Skin epidermis (tissue), 12 donors: ENCODE results near the gene PRR36.
A peak's percentile ranks its signal among the peaks of the same experiment; 100 is the strongest.

ENCODE experiments used
- H3K27ac ChIP-seq, 21 experiments: fragments of 200-600 bp; sonication (generic) in 11 of 21; one replicate each; pipeline ENCODE4 v1.5.0; 2020; ENCODE audit warnings: mild to moderate bottlenecking in 3 of 21, inconsistent platforms in 2 of 21, moderate library complexity in 2 of 21
- H3K4me3 ChIP-seq, 7 experiments: fragments of 200-600 bp; sonication (generic) in 2 of 7; one replicate each; pipeline ENCODE4 v1.5.0; 2020; ENCODE audit warnings: inconsistent platforms in 2 of 7, mild to moderate bottlenecking in 2 of 7, moderate library complexity in 1 of 7

The PRR36 gene

DNA sequence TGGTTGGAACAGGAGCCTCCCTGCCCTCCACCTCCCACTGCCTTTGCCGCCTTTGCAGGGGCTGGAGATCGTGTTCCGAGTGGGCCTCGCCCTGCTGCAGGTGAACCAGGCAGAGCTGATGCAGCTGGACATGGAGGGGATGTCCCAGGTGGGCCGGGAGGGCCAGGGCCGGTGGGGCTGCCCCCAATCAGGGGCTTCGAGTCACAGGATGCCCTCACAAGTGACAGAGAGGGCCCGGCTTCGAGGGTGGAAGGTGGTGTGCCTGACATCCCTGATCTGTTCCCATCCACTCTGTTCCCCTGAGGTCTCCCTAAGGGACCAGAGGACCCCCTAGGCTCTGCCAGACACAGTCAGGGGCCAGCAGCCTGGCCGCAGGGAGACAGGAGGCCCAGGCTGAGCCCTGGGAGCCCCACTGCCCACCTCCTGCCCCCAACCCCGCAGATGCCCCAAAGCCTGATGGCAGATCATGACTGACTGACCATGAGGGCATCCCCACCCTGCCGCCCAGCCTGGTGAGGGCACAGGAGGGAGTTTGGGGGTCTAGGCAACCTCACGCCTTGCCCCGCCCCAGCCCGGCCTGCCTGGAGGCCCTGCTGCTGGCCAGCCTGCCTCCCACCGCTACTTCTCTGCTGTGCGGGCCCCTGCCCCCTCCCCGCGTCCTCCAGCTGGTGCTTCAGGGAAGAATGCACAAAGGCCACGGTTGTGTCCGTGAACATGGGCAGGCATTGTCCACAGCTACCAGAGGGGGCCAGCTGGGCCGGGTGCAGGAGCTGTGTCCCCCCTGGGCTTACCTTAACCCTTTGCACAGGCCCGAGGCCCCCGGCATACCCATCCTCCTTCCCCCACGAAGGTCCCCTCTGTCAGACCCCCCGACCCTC lies 22.3 kb downstream of the PRR36 start:
- H3K4me3 ChIP-seq: no peak overlapping the region
- H3K27ac ChIP-seq: no peak overlapping the region

DNA sequence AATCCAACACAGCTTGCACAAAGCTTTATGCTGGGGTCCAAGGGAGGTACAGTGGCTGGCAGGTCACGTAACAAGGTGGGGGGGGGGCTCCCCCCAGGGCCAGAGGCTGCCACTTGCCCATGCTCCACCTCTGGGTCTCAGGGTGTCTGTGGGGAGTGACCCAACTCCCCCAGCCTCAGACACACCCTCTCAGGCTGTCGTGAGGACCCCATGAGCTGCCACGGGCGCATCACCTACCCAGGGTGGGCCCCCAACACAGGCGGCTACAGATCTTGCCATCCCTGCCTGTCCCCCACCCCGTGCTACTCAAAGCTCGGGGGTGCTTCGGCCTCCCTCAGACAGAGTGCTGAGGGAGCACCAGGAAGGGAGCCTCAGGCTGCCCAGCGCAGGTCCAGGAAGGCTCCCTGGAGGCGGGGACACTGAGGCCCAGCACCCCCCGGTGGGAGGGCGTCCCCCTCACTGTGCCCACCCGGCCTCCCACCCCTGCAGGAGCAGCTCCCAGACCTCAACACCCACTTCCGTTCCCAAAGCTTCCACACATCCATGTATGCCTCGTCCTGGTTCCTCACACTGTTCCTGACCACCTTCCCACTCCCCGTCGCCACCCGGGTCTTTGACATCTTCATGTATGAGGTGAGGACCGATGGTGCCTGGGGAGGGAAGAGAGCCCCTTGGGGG lies 23.1 kb downstream of the PRR36 start:
- no peak overlapping the region for H3K4me3 ChIP-seq
- no peak overlapping the region for H3K27ac ChIP-seq

DNA sequence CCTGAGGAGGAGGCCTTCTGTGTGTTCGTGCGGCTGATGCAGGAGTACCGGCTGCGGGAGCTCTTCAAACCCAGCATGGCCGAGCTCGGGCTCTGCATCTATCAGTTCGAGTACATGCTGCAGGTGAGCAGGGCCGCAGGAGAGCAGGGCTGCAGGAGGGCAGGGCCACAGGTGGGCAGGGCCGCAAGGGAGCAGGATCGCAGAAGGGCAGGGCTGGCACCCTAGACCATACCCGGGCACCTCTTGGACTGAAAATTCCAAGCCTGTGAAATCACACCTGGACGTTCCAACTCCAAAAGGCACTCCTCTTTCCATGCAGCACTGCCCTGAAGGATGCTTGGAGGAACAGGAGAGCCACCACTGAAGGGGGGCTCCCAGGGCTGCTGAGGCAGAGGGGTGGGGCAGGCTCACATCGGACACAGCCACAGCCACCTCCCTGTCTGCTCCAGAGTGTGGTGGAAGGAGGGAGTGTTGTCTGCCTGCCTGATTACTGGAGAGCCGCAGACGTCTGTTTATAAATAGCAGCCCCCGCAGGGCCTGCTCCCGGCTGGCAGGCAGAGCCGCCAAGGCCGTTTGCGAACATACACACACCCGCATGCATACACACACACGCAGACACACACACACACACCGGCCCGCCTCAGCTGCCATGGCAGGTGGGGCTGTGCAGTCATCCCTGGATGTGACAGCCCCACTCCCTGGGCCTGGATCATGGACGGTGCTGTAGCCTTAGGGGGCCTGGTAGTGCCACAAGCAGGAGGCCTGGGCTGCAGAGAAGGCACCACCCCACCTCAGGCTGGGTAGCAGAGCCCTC lies 24.0 kb downstream of the PRR36 start:
- Histone ChIP-seq H3K4me3 (no peak overlapping the region), H3K27ac (no peak overlapping the region)

DNA sequence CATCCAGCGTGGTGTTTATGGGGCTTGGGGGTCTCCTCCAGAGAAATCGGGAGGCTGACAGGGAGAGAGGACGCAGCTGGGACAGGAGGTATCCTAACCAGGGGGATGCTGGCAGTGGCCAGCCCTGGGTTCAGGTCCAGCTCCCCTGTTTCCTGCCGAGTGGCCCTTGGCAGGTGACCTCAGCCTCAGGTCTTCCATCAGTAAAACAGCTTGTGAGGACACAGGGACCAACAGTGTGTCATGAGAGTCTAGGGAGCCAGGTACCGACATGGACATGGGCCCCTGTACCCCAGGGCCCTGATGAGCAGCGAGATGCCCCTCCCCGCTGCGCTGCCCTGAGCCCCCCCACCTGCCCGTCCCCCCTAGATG lies 24.6 kb downstream of the PRR36 start:
- Histone ChIP-seq H3K4me3 (no peak overlapping the region), H3K27ac (no peak overlapping the region)

DNA sequence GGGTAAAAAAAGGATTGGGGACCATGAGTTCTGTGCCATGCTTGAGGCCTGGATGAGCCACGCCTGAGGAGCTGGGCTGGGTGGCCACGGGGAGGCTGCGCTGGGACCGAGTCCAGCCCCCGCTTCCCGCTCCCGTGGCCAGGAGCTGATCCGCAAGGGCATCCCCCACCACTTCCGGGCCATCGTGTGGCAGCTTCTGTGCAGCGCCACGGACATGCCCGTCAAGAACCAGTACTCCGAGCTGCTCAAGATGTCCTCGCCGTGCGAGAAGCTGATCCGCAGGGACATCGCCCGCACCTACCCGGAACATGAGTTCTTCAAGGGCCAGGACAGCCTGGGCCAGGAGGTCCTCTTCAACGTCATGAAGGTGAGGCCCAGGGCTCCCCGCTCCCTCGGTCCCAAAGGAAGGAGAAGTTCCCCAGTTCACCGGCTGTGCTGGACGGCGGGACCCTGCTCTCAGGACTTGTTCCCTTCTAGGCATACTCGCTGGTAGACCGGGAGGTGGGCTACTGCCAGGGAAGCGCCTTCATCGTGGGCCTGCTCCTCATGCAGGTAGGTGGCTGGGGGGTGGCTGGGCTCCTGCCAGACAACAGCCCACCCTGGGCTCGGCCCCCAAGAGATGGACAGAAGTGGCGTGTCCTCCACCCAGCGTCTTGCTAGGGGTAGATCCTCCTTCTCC lies 25.3 kb downstream of the PRR36 start:
- H3K4me3 ChIP-seq: no peak overlapping the region
- no peak overlapping the region for H3K27ac ChIP-seq

DNA sequence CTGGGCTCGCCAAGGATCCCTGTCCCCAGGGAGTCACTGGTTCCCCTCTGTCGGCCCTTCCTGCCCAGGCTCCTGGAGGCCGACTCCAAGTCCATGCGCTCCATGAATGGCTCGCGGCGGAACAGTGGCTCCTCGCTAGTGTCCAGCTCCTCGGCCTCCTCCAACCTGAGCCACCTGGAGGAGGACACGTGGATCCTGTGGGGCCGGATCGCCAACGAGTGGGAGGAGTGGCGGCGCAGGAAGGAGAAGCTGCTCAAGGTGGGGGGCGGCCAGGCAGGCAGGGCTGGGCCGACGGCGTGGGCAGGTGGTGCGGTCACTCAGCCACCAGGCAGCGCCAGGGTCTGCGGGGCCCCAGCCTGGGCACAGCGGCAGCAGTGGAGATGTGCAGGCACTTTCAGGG lies 26.5 kb downstream of the PRR36 start:
- Histone ChIP-seq H3K27ac (no peak overlapping the region), H3K4me3 (no peak overlapping the region)

DNA sequence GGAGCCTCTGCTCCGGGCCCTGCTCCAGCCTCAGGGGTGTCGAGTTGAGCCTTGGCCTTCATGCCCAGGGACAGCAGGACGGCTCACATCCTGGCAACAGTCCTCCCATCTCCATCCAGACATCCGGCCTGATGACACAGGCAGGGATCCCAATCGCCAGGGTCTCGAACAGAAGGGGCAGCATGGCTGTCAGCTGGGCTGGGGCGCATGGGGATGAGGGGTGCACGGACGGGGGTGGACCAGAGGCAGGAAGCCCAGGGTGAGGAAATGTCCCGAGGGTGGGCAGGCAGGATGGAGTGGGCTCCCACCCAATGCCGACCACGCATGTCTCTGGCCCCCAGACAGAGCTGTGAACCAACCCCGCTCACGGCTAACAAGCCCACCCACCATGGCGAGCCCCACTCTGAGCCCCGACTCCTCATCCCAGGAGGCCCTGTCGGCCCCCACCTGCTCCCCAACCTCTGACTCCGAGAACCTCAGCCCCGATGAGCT lies 28.0 kb downstream of the PRR36 start:
- no peak overlapping the region for H3K27ac ChIP-seq
- no peak overlapping the region for H3K4me3 ChIP-seq

DNA sequence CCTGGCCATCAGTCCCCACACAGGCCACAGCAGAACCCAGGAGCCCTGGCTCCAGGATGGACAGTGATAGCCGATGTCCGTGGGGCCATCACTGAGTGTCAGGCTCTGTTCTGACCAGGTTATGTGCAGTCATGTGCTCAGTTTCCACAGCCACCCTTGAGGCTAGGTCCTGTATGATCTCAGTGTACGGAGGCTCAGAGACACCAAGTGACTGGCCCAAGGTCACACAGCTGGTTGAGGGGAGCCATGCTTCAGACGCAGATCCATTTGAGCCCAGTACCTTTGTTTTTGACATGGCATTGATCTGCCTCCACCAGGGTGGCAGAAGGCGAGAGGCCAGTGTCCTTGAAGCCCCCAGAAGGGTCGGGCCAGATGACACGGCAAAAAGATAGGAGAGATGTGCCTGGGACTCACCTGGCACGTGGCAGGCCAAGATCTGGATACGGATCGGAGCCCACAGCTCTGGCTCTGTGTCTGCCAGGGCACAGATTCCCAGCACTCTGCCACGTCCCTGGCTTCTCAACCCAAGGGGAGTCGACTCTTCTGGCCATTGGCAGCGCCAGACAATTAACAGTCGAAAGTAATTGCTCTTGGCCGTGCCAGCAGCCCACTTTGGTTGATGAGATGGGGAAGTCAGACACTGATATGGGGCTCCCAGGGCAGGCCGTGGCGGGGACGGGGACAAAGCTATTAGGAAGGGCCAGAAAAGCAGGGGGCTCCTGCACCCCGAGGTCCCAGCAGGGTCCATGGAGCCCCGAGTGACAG lies 28.6 kb downstream of the PRR36 start:
- Histone ChIP-seq H3K27ac (no peak overlapping the region), H3K4me3 (no peak overlapping the region)

DNA sequence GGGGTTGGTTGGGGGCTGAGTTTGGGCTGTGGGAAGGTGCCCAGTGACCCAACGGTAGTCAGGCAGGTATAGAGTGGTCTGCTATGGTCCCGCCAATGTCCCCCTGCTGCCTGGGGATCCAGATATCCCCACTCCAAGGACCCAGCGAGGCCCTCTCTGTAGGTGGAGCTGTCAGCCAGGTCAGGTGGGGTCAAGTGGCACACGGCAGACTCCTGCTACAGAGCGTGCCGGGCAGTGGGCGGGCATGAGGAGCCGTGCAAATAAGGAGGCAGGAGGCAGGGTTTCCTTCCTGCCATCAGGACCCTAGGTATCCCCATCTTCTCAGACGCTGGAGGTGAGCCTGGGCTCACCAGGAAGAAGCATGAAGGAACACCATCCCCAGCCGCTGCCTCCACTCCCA lies 29.2 kb downstream of the PRR36 start:
- no peak overlapping the region for H3K27ac ChIP-seq
- H3K4me3 ChIP-seq: no peak overlapping the region

DNA sequence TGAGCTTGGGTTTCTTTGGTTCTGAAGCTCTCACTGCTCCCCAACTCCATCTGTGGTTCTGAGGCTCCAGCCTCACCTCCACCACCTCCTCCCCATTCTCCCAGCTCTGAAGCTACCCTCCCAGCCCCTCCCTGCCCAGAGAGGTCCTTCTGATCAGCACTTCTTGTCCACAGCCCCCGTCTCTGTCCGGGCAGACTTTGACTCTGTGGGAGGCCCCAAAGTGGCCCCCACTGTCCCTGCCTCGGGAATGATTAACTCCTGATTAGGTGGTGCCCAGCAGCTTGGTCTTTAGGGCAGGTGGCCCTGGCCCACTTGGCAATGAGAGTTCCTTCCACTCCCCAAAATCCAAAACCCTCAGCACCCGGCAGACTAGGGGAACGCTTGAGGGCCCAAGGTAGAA lies 29.8 kb downstream of the PRR36 start:
- Histone ChIP-seq H3K27ac (no peak overlapping the region), H3K4me3 (no peak overlapping the region)

DNA sequence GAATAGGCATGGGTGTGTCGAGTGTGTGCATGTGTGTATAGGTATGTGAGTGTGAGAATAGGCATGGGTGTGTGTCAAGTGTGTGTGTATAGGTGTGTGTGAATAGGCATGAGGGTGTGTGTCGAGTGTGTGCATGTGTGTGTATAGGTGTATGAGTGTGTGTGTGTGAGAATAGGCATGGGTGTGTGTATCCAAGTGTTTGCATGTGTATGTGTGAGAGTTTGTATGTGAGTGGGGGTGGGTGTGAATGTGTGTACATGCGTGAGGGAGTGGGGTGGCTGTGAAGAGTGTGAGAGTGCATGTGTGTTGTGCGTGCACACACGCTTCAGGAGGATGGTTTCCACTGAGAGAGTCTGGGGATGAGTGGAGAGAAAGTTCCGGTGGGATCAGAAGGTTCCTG lies 30.7 kb downstream of the PRR36 start:
- Histone ChIP-seq H3K4me3 (no peak overlapping the region), H3K27ac (no peak overlapping the region)

DNA sequence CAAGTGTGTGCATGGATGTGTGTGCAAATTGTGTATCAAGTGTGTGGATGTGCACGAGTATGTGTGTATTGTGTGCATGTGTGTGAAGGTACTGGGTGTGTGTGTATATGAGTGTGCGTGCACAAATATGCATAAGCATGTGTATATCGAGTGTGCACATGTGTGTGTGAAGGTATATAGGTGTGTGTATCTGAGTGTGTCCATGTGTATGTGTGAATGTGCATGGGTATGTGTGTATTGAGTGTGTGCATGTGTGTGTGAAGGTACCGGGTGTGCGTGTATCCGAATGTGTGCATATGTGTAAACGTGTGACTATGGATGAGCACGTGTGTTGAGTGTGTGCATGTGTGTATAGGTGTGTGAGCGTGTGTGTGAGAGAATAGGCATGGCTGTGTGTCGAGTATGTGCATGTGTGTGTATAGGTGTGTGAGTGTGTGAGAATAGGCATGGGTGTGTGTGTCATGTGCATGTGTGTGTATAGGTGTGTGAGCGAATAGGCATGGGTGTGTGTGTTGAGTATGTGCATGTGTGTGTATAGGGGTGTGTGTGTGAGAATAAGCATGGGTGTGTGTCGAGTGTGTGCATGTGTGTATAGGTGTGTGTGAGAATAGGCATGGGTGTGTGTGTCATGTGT lies 31.4 kb downstream of the PRR36 start:
- Histone ChIP-seq H3K27ac (no peak overlapping the region), H3K4me3 (no peak overlapping the region)

DNA sequence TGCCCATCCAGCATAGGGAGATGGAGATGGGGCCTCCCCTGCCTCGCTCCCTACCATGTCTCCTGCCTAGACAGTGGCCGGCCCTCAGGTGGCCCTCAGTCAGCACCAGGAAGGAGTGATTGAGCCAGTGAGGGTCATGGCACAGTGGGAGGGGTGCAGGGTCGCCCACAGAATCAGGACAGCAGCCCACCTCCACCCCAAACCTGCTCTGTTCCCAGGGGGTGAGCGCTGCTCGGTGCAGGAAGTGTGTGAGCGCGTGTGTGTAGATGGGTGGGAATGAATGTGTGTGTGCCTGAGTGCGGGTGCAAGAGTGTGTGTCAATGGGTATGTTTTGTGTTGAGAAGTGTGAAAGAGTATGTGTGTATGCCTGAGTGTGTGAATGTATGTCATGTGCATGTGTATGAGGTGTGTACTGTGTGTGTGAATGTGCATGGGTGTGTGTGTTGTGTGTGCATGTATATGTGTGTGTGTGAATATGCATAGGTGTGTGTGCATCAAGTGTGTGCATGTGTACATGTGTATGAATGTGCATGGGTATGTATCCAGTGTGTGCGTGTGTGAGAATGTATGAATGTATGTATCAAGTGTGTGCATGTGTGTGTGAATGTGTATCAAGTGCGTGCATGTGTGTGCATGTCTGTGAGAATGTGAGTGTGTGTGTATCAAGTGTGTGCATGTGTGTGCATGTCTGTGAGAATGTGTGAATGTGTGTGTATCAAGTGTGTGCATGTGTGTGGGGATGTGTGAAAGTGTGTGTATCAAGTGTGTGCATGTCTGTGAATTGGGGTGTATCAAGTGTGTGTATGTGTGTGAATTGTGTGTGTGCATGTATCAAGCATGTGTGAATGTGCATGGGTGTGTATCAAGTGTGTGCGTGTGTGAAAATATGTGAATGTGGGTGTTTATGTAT lies 32.2 kb downstream of the PRR36 start:
- Histone ChIP-seq H3K4me3 (no peak overlapping the region), H3K27ac (no peak overlapping the region)

DNA sequence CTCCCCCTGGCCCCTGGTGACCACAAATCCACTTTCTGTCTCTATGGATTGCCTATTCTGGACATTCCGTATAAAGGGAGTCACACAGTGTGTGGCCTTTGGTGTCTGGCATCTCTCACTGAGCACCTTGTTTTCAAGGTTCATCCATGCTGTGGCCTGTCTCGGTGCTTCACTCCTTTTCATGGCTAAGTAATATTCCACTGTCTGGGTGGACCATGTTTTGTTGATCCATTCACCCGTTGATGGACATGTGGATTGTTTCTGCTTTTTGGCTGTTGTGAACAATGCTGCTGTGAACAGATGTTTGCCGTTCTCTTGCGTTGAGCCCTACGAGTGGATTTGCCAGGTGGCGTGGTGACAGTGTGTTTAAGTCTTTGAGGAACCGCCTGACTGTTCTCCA lies 33.6 kb downstream of the PRR36 start:
- no peak overlapping the region for H3K4me3 ChIP-seq
- no peak overlapping the region for H3K27ac ChIP-seq

DNA sequence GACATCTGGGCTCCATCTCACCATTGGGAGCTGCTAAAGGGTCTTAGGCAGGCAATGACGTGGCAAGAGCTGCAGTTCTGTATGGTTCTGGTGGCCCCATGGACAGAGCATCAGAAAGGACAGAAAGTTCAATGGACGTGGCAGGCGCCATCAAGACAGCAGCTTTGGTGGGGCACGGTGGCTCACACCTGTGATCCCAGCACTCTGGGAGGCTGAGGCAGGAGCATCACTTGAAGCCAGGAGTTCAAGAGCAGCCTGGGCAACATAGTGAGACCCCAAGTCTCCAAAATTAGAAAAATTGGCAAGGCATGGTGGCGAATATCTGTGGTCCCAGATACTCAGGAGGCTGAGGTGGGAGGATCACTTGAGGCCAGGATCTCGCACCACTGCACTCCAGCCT lies 34.7 kb downstream of the PRR36 start:
- Histone ChIP-seq H3K27ac (no peak overlapping the region), H3K4me3 (no peak overlapping the region)

DNA sequence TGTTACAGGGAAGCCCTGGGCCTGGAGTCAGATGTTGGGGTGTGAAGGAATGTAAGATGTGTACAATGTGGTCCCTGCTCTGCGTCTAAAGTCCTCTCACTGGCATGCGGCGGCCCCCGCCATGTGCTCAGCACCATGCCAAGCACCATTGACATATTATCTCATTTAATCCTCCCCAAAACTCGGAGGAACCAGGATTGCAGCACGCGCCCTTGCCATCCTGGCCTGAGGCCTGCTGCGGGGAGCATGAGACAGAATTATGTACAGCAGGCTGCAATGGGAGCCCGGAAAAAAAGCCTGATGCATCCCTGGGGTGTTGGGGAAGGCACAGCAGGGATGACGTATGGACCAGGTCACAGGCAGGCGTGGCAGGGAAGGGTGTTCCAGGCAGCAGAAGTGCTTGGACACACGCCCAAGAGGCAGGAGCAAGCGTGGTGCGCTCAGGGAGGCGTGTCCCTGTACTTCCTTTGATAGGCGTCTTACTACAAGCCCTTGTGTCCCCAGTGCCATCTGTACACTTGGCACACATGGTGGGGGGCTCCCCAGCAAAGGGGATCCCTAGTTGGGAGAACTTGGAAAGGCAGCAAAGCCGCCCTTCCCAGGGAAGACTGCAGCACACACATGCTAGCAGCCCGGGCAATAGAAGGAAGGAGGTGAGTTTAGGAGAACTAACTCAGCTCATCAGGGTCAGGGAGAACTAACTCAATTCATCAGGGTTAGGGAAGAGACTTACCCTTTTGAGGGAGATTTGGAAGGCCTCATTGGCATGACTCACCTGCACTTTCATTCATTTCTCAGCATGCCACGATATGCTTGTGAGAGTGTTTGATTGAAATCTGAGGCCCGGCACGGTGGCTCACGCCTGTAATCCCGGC lies 40.7 kb downstream of the PRR36 start:
- H3K27ac ChIP-seq: peak overlapping the region in 11 of 21 experiments; percentile 1 to 81 (median 55)
- H3K4me3 ChIP-seq: no peak overlapping the region

DNA sequence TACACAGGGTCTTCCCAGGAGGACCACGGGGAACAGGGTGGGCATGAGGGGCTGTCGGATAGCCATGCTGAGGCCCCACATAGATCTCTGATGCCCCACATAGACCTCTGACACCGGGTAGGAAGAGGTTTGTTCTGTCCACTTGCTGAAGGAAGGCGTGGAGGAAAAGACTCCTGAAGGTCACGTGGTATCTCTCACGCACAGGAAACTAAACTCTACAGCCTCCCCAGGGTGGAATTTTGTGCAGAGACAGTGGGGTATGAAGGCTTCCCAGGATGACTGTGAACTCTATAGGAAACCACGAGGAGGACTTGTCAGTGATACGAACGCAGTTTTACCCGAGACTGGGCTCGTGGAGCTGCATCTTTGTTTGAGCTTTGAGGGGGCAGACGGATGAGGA lies 41.4 kb downstream of the PRR36 start:
- no peak overlapping the region for H3K4me3 ChIP-seq
- peak overlapping the region in 12 of 21 experiments; percentile 1 to 75 (median 48) for H3K27ac ChIP-seq
